HepG2 (cell line): Measurements from ENCODE around the gene ISOC2. TPM values are rescaled to one million over a fixed set of nuclear protein-coding genes. Genes with fewer than 3 reads are reported as not detected.

Experiments
- ATAC-seq: fragments of 200-7000 bp; cut with Tn5 transposase; 3 replicates; pipeline ENCODE4 v1.9.1; 2020; ENCODE audit warnings: mild to moderate bottlenecking, moderate library complexity
- BruUV-seq: library from RNA; stranded (reverse); fragments of 400-500 nt; replicated peaks from 2 replicates; lab custom pipeline; 2021; lab: Mats Ljungman, UMichigan
- CTCF ChIA-PET: fragments of 300-600 bp; formaldehyde crosslinking; extraction: SDS; loops from one replicate; lab custom pipeline; 2021; ENCODE audit warnings: low total read pairs, inconsistent platforms, low intra/inter-chr PET ratio; lab: Yijun Ruan, JAX
- POLR2A ChIA-PET: fragments of 350-600 bp; sonication (Branson Sonifier 250); formaldehyde crosslinking; loops from one replicate; lab custom pipeline; 2020; ENCODE audit warnings: antibody characterized with exemption, inconsistent platforms; lab: Yijun Ruan, JAX
- DNase-seq: peaks from one replicate; pipeline ENCODE4 v3.0.0-alpha.2; 2015; ENCODE audit warnings: low spot score
- FAIRE-seq: peaks from 3 replicates; lab custom pipeline; 2011; peaks lifted over from hg19 to GRCh38; lab: Jason Lieb, UNC
- H2AFZ ChIP-seq: one replicate; pipeline ENCODE4 v1.6.1; 2011; ENCODE audit warnings: low read length, inconsistent platforms
- H3K27ac ChIP-seq: fragments of 300-600 bp; 3 replicates; pipeline ENCODE4 v1.8.0; 2011; ENCODE audit warnings: mixed run types, mild to moderate bottlenecking, mixed read lengths, low read length, inconsistent platforms; ENCODE audit not compliant: insufficient read depth; ENCODE audit errors: extremely low read length
- H3K27me3 ChIP-seq, 2 experiments: fragments of 200-600 bp in 1 of 2; 2 replicates in 1 of 2; 3 replicates in 1 of 2; pipeline versions ENCODE4 v1.6.0 to v1.8.0; 2011; ENCODE audit warnings: low read length in 2 of 2, mild to moderate bottlenecking in 2 of 2, moderate library complexity in 2 of 2, inconsistent platforms in 1 of 2; ENCODE audit not compliant: insufficient read depth in 2 of 2, control insufficient read depth in 1 of 2
- H3K36me3 ChIP-seq, 2 experiments: fragments of 200-600 bp in 1 of 2; replicated peaks in 1 of 2; 2 replicates in 1 of 2; 3 replicates in 1 of 2; pipeline versions ENCODE4 v1.5.1 to v1.8.0; 2011; ENCODE audit warnings: low read length in 2 of 2, inconsistent platforms in 1 of 2; ENCODE audit not compliant: insufficient read depth in 2 of 2, control insufficient read depth in 1 of 2
- H3K4me1 ChIP-seq: 2 replicates; pipeline ENCODE4 v1.5.1; 2012; ENCODE audit warnings: low read length, inconsistent platforms; ENCODE audit not compliant: insufficient read depth
- H3K4me2 ChIP-seq: 2 replicates; pipeline ENCODE4 v1.6.0; 2011; ENCODE audit warnings: low read depth, low read length, inconsistent platforms
- H3K4me3 ChIP-seq, 3 experiments: fragments of 200-600 bp in 1 of 3; sonication (generic), shearing (Covaris generic) in 1 of 3; replicated peaks in 1 of 3; 2 replicates each; pipeline ENCODE4 v1.5.1; 2011 to 2016; ENCODE audit warnings: low read length in 3 of 3, inconsistent platforms in 2 of 3, low read depth in 2 of 3, mild to moderate bottlenecking in 2 of 3, control low read depth in 1 of 3, mixed read lengths in 1 of 3; ENCODE audit not compliant: insufficient read depth in 1 of 3
- H3K79me2 ChIP-seq: one replicate; pipeline ENCODE4 v1.6.1; 2011; ENCODE audit warnings: low read length, inconsistent platforms; ENCODE audit not compliant: insufficient read depth
- H3K9ac ChIP-seq: 2 replicates; pipeline ENCODE4 v1.6.0; 2011; ENCODE audit warnings: mild to moderate bottlenecking, low read depth, low read length, inconsistent platforms; ENCODE audit not compliant: insufficient read depth
- H3K9me3 ChIP-seq: 2 replicates; pipeline ENCODE4 v1.5.1; 2012; ENCODE audit warnings: mild to moderate bottlenecking, low read length
- H4K20me1 ChIP-seq: 2 replicates; pipeline ENCODE4 v1.6.0; 2011; ENCODE audit warnings: inconsistent platforms, mild to moderate bottlenecking, low read length, moderate library complexity; ENCODE audit not compliant: insufficient read depth
- HDAC1 ChIP-seq: sonication (generic); formaldehyde crosslinking; IDR thresholded peaks from 2 replicates; pipeline ENCODE4 v1.5.1; 2020; ENCODE audit warnings: mild to moderate bottlenecking, missing genetic modification reagents
- HNRNPK ChIP-seq: fragments of 200-400 bp; formaldehyde crosslinking; IDR thresholded peaks from 2 replicates; pipeline ENCODE4 v1.6.1; 2018; ENCODE audit warnings: low read length, low read depth, moderate library complexity, mild to moderate bottlenecking; ENCODE audit not compliant: poor library complexity, severe bottlenecking
- MAX ChIP-seq: IDR thresholded peaks from 2 replicates; pipeline ENCODE4 v1.6.1; 2012; ENCODE audit warnings: inconsistent platforms
- MLLT10 ChIP-seq: sonication (generic); formaldehyde crosslinking; IDR thresholded peaks from 2 replicates; pipeline ENCODE4 v1.4.0; 2020; ENCODE audit warnings: missing genetic modification reagents
- SP5 ChIP-seq: IDR thresholded peaks from 2 replicates; pipeline ENCODE4 v1.6.1; 2016; ENCODE audit warnings: low read depth, borderline replicate concordance
- SRY ChIP-seq: sonication (generic); formaldehyde crosslinking; IDR thresholded peaks from 2 replicates; pipeline ENCODE4 v1.8.0; 2022; ENCODE audit warnings: mild to moderate bottlenecking, missing genetic modification reagents
- ZBTB40 ChIP-seq, 2 experiments: fragments of 450-650 bp in 1 of 2; sonication (generic) in 1 of 2; formaldehyde crosslinking in 1 of 2; IDR thresholded peaks; 2 replicates each; pipeline versions ENCODE4 v1.6.1 to v1.8.0; 2016 to 2022; ENCODE audit warnings: antibody characterized with exemption in 1 of 2, mild to moderate bottlenecking in 1 of 2, missing genetic modification reagents in 1 of 2
- ZNF18 ChIP-seq: sonication (generic); formaldehyde crosslinking; IDR thresholded peaks from 2 replicates; pipeline ENCODE4 v1.8.0; 2022; ENCODE audit warnings: mild to moderate bottlenecking, missing genetic modification reagents; ENCODE audit not compliant: insufficient replicate concordance
- ZNF274 ChIP-seq: sonication (generic); formaldehyde crosslinking; IDR thresholded peaks from 2 replicates; pipeline ENCODE4 v1.5.1; 2020; ENCODE audit warnings: mild to moderate bottlenecking, missing genetic modification reagents
- ZNF589 ChIP-seq: sonication (generic); formaldehyde crosslinking; conservative IDR thresholded peaks from 2 replicates; pipeline ENCODE4 v1.8.0; 2022; ENCODE audit warnings: mild to moderate bottlenecking, moderate library complexity, missing genetic modification reagents
- ZNF766 ChIP-seq: sonication (generic); formaldehyde crosslinking; IDR thresholded peaks from 2 replicates; pipeline ENCODE4 v1.5.0; 2020; ENCODE audit warnings: missing genetic modification reagents, borderline replicate concordance
- WGBS: methylation state at CpG from one replicate; pipeline ENCODE4 v1.1.6; 2017; ENCODE audit warnings: low lambda C conversion rate; 5-methylcytosine and 5-hydroxymethylcytosine counted together
- in situ Hi-C: cut with HindIII; loops from 2 replicates; pipeline ENCODE4 v1.10.0; 2017; ENCODE audit warnings: low pct_unique_long_range_greater_than_20kb; ENCODE audit not compliant: extremely low pct_ligation_motif_present
- intact Hi-C: fragments of 100-400 bp; cut with micrococcal nuclease; formaldehyde crosslinking; loops from one replicate; pipeline ENCODE4 v1.10.0; 2022; ENCODE audit not compliant: unreplicated experiment
- polyA plus RNA-seq, 8 experiments: library from polyadenylated mRNA; depleted of rRNA in 3 of 8; stranded (reverse) in 7 of 8; unstranded in 1 of 8; fragments of >200 nt; fragmentation: Illumina TruSeq in 4 of 8; extraction: Trizol in 4 of 8; gene quantifications; 2 replicates each; pipeline versions ENCODE4 v1.2.1 to v1.2.3, GENCODE V29; 2011 to 2016; ENCODE audit warnings: low read depth in 4 of 8, missing spikeins in 1 of 8, mixed read lengths in 1 of 8; ENCODE audit not compliant: insufficient read depth in 1 of 8
- total RNA-seq, 5 experiments: library from RNA; depleted of rRNA; stranded (reverse); fragments of >200 nt; fragmentation: Illumina TruSeq; extraction: Trizol; gene quantifications; 2 replicates each; pipeline ENCODE4 v1.2.3, GENCODE V29; 2016; ENCODE audit warnings: low read depth in 1 of 5

Gene ISOC2
- total and polyA plus RNA-seq, 2 of the 13 experiments (the other 11 are each of a cell fraction or from before 2014, with no cell fraction given): 76.8 to 105 TPM

GRCh38 chr19:55486971-55487923 lies 25.8 kb upstream of the ISOC2 start:
- Histone ChIP-seq H3K27me3 (peaks cover 8 to 27% of the 10 kb centered on the region in 2 experiments), H3K9ac (peak overlapping the region; percentile 32; the same call in 1 of the 2 replicates), H3K9me3 (no peaks in the 10 kb centered on the region), H3K4me3 (peak overlapping the region in 2 of 3 experiments; percentile 16 to 42; a peak in 1 of 6 replicates), H3K79me2 (no peaks in the 10 kb centered on the region), H2AFZ (no peak overlapping the region), H4K20me1 (no peaks in the 10 kb centered on the region), H3K27ac (no peak overlapping the region), H3K4me2 (peak overlapping the region; percentile 67), H3K36me3 (no peaks in the 10 kb centered on the region), H3K4me1 (peaks cover 33% of the 10 kb centered on the region)
- 20% methylated on average over 19 of the region's 27 CpGs for WGBS
- FAIRE-seq (no peak), DNase-seq (peak; percentile 23), ATAC-seq (peak; percentile 21)
- intact Hi-C loops: no loop called here
- in situ Hi-C loops: no loop called here
- TSS peak; percentile 57 for BruUV-seq
- ChIA-PET POLR2A (interaction anchor here (0.7 to 4.3 kb wide), 5 partner anchors 10 to 231 kb away, joined by 3 to 44 read pairs (median 4); partner anchors contain the start of genes ISOC2 and ZNF628), CTCF (no interaction called here)
- TF ChIP-seq MLLT10 (CRISPR knock-in tag) (no peak), SRY (CRISPR knock-in tag) (no peak), MAX (0 out of 2 replicates have a peak, but pooled peaks have one; percentile 8), SP5 (CRISPR knock-in tag) (peak; percentile 12; the same call in 1 of the 2 replicates), HDAC1 (CRISPR knock-in tag) (no peak), ZNF589 (CRISPR knock-in tag) (no peak), ZNF274 (CRISPR knock-in tag) (peak; percentile 59; the same call in 1 of the 2 replicates), ZNF18 (CRISPR knock-in tag) (peak; percentile 35), HNRNPK (no peak), ZBTB40 (IDR thresholded peaks at IDR 0.05) (no peak), ZBTB40 (CRISPR knock-in tag; IDR thresholded peaks at IDR 0.05) (0 out of 2 replicates have a peak, but pooled peaks have one; percentile 25), ZNF766 (CRISPR knock-in tag) (peak; percentile 59; the same call in 1 of the 2 replicates)
